ENCODE data around the gene MFAP5.

The MFAP5 gene

DNA sequence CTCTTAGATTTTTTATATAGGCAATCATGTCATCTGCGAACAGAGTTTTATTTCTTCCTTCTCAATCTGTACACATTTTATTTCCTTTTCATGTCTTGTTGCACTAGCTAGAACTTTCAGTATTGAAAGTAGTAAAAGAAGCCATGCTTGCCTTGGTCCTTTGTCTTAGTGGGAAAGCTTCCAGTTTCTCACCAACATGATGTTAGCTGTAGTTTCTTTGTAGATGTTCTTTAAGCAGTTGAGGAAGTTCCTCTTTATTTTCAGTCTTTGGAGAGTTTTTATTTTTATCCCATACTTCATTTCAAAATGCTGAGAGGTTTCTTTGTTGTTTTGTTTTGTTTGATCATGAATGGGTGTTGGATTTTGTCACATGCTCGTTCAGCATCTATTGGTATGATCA is 22.4 kb upstream of the MFAP5 start:
- no peak for TF ChIP-seq CTCF (IDR thresholded peaks at IDR 0.05)

DNA sequence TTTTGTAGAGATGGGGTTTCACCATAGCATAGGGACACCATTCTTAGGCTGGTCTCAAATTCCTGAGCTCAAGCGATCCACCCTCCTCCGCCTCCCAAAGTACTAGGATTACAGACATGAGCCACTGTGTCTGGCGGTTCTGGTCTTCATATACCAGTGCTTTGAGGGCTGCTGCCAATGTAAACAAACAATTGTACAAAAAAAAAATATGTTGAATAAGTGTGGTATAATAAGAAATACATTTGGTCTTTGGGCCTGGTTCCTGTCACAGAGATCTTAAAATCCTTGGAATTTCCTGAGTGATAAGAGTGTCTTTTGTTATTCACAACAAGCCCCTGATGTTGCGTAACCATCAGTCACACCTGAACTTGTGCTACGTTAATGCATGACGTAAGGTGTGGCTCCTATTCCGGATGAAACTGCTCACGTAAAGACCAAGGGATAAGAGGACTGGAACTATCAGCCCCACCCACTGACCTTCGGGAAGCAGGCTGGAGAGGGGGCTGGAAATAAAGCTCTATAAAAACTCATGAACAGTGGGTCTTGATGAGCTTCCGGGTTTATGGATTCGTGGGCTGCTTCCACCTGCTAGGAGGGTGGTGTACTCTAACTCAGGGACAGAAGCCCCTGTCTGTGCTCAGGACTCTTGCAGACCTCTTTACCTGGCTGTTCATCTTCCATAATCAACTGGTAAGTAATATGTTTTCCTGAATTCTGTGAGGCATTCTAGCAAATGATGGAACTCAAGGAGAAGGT is 18.7 kb upstream of the MFAP5 start:
- no peak for TF ChIP-seq CTCF (IDR thresholded peaks at IDR 0.05)

DNA sequence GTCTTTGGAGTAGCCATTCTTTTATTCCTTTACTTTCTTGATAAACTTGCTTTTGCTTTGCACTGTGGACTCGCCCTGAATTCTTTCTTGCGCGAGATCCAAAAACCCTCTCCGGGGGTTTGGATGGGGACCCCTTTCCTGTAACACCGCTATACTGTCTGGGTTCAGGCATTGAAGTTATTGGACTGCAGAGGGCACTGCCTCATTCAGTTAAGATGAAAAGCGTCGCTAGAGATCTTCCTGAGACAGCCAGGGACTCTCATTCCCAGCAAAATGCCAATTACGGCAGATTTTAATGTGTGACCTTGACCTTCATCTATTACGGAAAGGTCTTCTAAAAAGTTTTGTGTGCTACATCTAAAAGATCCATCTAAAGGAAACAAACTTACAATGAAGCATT is 17.9 kb upstream of the MFAP5 start:
- TF ChIP-seq CTCF (IDR thresholded peaks at IDR 0.05): no peak

GRCh38 chr12:8678661-8679111 is 16.1 kb upstream of the MFAP5 start:
- no peak for TF ChIP-seq CTCF (IDR thresholded peaks at IDR 0.05)

- no peak for TF ChIP-seq CTCF (IDR thresholded peaks at IDR 0.05)
Measured at GRCh38 chr12:8677362-8677761, 14.7 kb upstream of the MFAP5 start.

DNA sequence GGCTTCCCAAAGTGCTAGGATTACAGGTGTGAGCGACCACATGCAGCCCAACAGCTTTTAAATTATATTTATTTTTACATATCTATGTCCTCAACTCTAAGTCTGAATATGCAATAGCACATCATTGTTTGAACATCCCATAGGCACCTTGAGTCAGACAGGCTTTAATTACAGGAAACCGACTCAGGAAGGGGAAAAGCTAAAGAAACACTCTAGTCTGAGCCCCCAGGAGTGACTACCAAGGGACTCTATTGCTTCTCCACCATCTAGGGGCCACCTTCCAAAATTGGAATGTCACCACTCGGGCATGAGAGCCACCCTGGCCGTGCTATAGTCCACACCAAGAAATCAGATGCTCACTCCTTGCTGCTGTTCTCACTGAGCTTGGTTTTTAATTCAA is 14.0 kb upstream of the MFAP5 start:
- TF ChIP-seq CTCF (IDR thresholded peaks at IDR 0.05): no peak

- no peak for TF ChIP-seq CTCF (IDR thresholded peaks at IDR 0.05)
Measured at GRCh38 chr12:8675591-8676036, 13.0 kb upstream of the MFAP5 start.

DNA sequence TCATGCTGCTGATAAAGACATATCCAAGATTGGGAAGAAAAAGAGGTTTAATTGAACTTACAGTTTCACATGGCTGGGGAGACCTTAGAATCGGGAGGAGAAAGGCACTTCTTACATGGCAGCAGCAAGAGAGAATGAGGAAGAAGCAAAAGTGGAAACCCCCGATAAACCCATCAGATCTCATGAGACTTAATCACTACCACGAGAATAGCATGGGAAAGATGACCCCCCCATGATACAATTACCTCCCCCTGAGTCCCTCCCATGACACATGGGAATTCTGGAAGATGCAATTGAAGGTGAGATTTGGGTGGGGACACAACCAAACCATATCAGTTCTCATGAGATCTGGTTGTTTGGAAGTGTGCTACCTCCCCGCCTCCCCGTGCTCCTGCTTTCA is 9.8 kb upstream of the MFAP5 start:
- TF ChIP-seq CTCF (IDR thresholded peaks at IDR 0.05): no peak

Measured in LNCAP (cell line).